NAMALWA (cell line): ENCODE measurements around the gene DLGAP1.
"Not testable (repeated sequence)": the region's sequence is repeated elsewhere in the genome, so short reads cannot be mapped to it uniquely, and the experiment has no call there.

Experiments used
- DNase-seq: peaks from one replicate; pipeline ENCODE4 v3.0.0-alpha.2; 2015; ENCODE audit warnings: low spot score

DLGAP1 gene

GRCh38 chr18:3624935-3625741, 830.0 kb downstream of the DLGAP1 start:
- no peak for DNase-seq

GRCh38 chr18:3624546-3624934, 830.6 kb downstream of the DLGAP1 start:
- DNase-seq: no peak

- DNase-seq: no peak
Measured at GRCh38 chr18:3623769-3624545, 831.1 kb downstream of the DLGAP1 start.

- no peak for DNase-seq
Measured at GRCh38 chr18:3620146-3621119, 834.7 kb downstream of the DLGAP1 start.

GRCh38 chr18:3619746-3620145, 835.4 kb downstream of the DLGAP1 start:
- no peak for DNase-seq

- no peak for DNase-seq
Measured at GRCh38 chr18:3619222-3619621, 835.9 kb downstream of the DLGAP1 start.

- no peak for DNase-seq
Measured at GRCh38 chr18:3616744-3617143, 838.4 kb downstream of the DLGAP1 start.

- DNase-seq: no peak
Measured at GRCh38 chr18:3616142-3616541, 839.0 kb downstream of the DLGAP1 start.

- no peak for DNase-seq
Measured at GRCh38 chr18:3615374-3615985, 839.6 kb downstream of the DLGAP1 start.

GRCh38 chr18:3612315-3612714, 842.8 kb downstream of the DLGAP1 start:
- DNase-seq: peak; percentile 18

GRCh38 chr18:3611313-3612090, 843.6 kb downstream of the DLGAP1 start:
- DNase-seq: no peak

- no peak for DNase-seq
Measured at GRCh38 chr18:3610813-3611212, 844.3 kb downstream of the DLGAP1 start.

GRCh38 chr18:3610188-3610708, 844.9 kb downstream of the DLGAP1 start:
- no peak for DNase-seq

GRCh38 chr18:3608488-3608887, 846.6 kb downstream of the DLGAP1 start:
- no peak for DNase-seq

- not testable (repeated sequence) for DNase-seq
Measured at GRCh38 chr18:3608099-3608453, 847.0 kb downstream of the DLGAP1 start.

GRCh38 chr18:3607309-3608098, 847.6 kb downstream of the DLGAP1 start:
- no peak for DNase-seq

- not testable (repeated sequence) for DNase-seq
Measured at GRCh38 chr18:3606863-3607262, 848.2 kb downstream of the DLGAP1 start.

- DNase-seq: peak; percentile 35
Measured at GRCh38 chr18:3605954-3606443, 849.1 kb downstream of the DLGAP1 start.

- peak; percentile 20 for DNase-seq
Measured at GRCh38 chr18:3605486-3605952, 849.6 kb downstream of the DLGAP1 start.
